Right renal cortex interstitium (tissue), 3 donors: Measurements from ENCODE around the gene MAP3K1. TPM values are rescaled to one million over a fixed set of nuclear protein-coding genes. Genes with fewer than 3 reads are reported as not detected.

Source experiments
- DNase-seq, 3 donors: peaks; one replicate each; pipeline ENCODE4 v3.0.0-alpha.2; 2013; ENCODE audit warnings: low read depth in 3 of 3, low spot score in 2 of 3
- polyA plus RNA-seq, 3 donors: library from polyadenylated mRNA; unstranded; fragments of 120-200 nt; gene quantifications; one replicate each; pipeline ENCODE4 v1.2.1, GENCODE V29; 2013; ENCODE audit not compliant: insufficient read length in 3 of 3

MAP3K1 gene
- polyA plus RNA-seq, 3 donors, result 86.0 to 96.3 (median 86.8) TPM

GRCh38 chr5:56845277-56845676 lies 29.9 kb downstream of the MAP3K1 start:
- DNase-seq, result no peak

- no peak for DNase-seq
These were observed 30.6 kb downstream of the MAP3K1 start for GRCh38 chr5:56845904-56846480.

GRCh38 chr5:56848206-56848605 lies 32.9 kb downstream of the MAP3K1 start:
- no peak for DNase-seq

GRCh38 chr5:56849671-56850070 lies 34.3 kb downstream of the MAP3K1 start:
- DNase-seq, result no peak

GRCh38 chr5:56850423-56850822 lies 35.1 kb downstream of the MAP3K1 start:
- no peak for DNase-seq

GRCh38 chr5:56851258-56851941 lies 36.1 kb downstream of the MAP3K1 start:
- DNase-seq, result no peak

GRCh38 chr5:56852228-56853000 lies 37.1 kb downstream of the MAP3K1 start:
- DNase-seq, result no peak

GRCh38 chr5:56853698-56854097 lies 38.3 kb downstream of the MAP3K1 start:
- no peak for DNase-seq

GRCh38 chr5:56854920-56855319 lies 39.6 kb downstream of the MAP3K1 start:
- no peak for DNase-seq

- DNase-seq, result no peak
These were observed 41.3 kb downstream of the MAP3K1 start for GRCh38 chr5:56856541-56857178.

- DNase-seq, result no peak
These were observed 43.6 kb downstream of the MAP3K1 start for GRCh38 chr5:56858777-56859442.

GRCh38 chr5:56861893-56862485 lies 46.6 kb downstream of the MAP3K1 start:
- no peak for DNase-seq

GRCh38 chr5:56862909-56863308 lies 47.6 kb downstream of the MAP3K1 start:
- no peak for DNase-seq

GRCh38 chr5:56871777-56872176 lies 56.4 kb downstream of the MAP3K1 start:
- DNase-seq, result no peak

- DNase-seq, result no peak
These were observed 57.7 kb downstream of the MAP3K1 start for GRCh38 chr5:56873056-56873455.

GRCh38 chr5:56876327-56876726 lies 61.0 kb downstream of the MAP3K1 start:
- DNase-seq, result no peak

GRCh38 chr5:56881571-56881970 lies 66.2 kb downstream of the MAP3K1 start:
- DNase-seq, result no peak

- DNase-seq, result no peak
These were observed 78.1 kb downstream of the MAP3K1 start for GRCh38 chr5:56893251-56893951.

- no peak for DNase-seq
These were observed 81.4 kb downstream of the MAP3K1 start for GRCh38 chr5:56896763-56897162.

- no peak for DNase-seq
These were observed 82.9 kb downstream of the MAP3K1 start for GRCh38 chr5:56898213-56898612.
